Esophagus muscularis mucosa (tissue), 4 donors: ENCODE data around the gene VWC2.

Experiments
- CTCF ChIP-seq, 3 experiments: fragments of 200-600 bp in 2 of 3; fragments of 450-650 bp in 1 of 3; sonication (generic) in 2 of 3; IDR thresholded peaks; one replicate each; pipeline ENCODE4 v1.5.1; 2017 to 2019; ENCODE audit warnings: antibody characterized with exemption in 3 of 3, mild to moderate bottlenecking in 2 of 3, moderate library complexity in 1 of 3
- EP300 ChIP-seq: sonication (generic); formaldehyde crosslinking; IDR thresholded peaks from one replicate; pipeline ENCODE4 v1.6.1; 2017; ENCODE audit warnings: antibody characterized with exemption
- POLR2A ChIP-seq: fragments of 450-650 bp; IDR thresholded peaks from one replicate; pipeline ENCODE4 v1.6.1; 2017; ENCODE audit warnings: antibody characterized with exemption, moderate library complexity, mild to moderate bottlenecking, low read depth

GRCh38 chr7:49927631-49928030 lies 154.2 kb downstream of the VWC2 start:
- TF ChIP-seq EP300, result no peak
- TF ChIP-seq POLR2A, result no peak
- no peak for TF ChIP-seq CTCF (IDR thresholded peaks at IDR 0.05)
